SH-SY5Y (cell line): Measurements from ENCODE around the gene TPSD1.

Experiments used
- GATA2 ChIP-seq: IDR thresholded peaks from 2 replicates; pipeline ENCODE4 v1.6.1; 2011; ENCODE audit warnings: mild to moderate bottlenecking, low read depth, low read length
- GATA3 ChIP-seq: IDR thresholded peaks from 2 replicates; pipeline ENCODE4 v1.6.1; 2011; ENCODE audit warnings: low read depth, mild to moderate bottlenecking, low read length, moderate library complexity

DNA sequence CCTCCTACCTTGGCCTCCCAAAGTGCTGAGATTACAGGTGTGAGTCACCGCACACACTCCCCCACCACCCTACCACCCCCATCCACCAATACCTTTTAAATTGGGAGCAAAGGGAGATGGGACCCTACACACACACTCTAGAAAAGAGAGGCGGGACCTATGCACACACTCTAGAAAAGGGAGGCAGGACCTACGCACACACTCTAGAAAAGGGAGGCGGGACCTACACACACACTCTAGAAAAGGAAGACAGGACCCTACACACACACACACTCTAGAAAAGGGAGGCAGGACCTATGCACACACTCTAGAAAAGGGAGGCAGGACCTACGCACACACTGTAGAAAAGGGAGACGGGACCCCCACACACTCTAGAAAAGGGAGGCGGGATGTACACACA, 18.9 kb downstream of the TPSD1 start:
- TF ChIP-seq GATA2 = no peak
- TF ChIP-seq GATA3 = no peak
